Transverse colon (tissue), 4 donors: ENCODE results near the gene AGBL4.

Source experiments
- POLR2AphosphoS5 ChIP-seq, 3 donors: sonication (generic); formaldehyde crosslinking; IDR thresholded peaks; one replicate each; pipeline ENCODE4 v1.6.1; 2016; ENCODE audit warnings: antibody characterized with exemption in 3 of 3
- TF ChIP-seq, protein P1 (sequence below), 5 experiments: fragments of 200-600 bp in 3 of 5; fragments of 450-650 bp in 2 of 5; sonication (generic) in 3 of 5; IDR thresholded peaks; 1 replicate in 2 of 5; 2 replicates in 3 of 5; pipeline ENCODE4 v1.5.1; 2016 to 2017; ENCODE audit warnings: antibody characterized with exemption in 5 of 5, inconsistent platforms in 3 of 5, mild to moderate bottlenecking in 2 of 5, moderate library complexity in 1 of 5

DNA sequence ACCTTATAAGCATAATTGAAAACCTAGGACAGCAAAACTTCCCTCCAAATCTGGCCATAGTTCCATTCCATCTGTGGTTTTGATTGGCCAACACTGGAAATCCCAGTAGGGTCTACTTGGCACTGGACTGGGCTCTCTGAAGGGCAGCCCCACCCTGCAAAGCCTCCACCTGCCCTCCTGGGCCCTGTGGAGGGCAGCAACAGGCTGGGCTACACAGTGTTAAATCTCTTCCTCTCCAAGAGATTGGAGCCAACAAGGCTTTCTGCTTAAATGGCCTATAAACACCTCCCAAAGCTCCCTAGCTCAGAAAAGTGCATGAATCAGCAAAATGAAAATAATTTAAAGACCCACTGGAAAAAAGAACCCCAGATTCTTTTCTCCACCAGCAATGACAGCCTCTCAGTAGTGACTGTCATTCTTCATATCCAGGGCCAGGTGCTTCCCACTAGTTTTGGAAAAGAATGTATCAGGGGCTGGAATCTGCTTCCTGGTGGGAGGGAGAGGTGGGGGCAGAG, 1305.6 kb downstream of the AGBL4 start:
- no peak for TF ChIP-seq POLR2AphosphoS5 (IDR thresholded peaks at IDR 0.05)
- TF ChIP-seq, protein P1, sequence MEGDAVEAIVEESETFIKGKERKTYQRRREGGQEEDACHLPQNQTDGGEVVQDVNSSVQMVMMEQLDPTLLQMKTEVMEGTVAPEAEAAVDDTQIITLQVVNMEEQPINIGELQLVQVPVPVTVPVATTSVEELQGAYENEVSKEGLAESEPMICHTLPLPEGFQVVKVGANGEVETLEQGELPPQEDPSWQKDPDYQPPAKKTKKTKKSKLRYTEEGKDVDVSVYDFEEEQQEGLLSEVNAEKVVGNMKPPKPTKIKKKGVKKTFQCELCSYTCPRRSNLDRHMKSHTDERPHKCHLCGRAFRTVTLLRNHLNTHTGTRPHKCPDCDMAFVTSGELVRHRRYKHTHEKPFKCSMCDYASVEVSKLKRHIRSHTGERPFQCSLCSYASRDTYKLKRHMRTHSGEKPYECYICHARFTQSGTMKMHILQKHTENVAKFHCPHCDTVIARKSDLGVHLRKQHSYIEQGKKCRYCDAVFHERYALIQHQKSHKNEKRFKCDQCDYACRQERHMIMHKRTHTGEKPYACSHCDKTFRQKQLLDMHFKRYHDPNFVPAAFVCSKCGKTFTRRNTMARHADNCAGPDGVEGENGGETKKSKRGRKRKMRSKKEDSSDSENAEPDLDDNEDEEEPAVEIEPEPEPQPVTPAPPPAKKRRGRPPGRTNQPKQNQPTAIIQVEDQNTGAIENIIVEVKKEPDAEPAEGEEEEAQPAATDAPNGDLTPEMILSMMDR (IDR thresholded peaks at IDR 0.05): no peak
